AG09309 (cell line): Measurements from ENCODE around the gene DSE.

Experiments used
- DNase-seq: peaks from one replicate; pipeline ENCODE4 v3.0.0-alpha.2; 2010; ENCODE audit warnings: low read depth
- H3K4me3 ChIP-seq: 2 replicates; pipeline ENCODE4 v1.5.1; 2011; ENCODE audit warnings: mild to moderate bottlenecking, low read depth, low read length, moderate library complexity; ENCODE audit not compliant: control insufficient read depth
- TF ChIP-seq, protein P1 (sequence below): IDR thresholded peaks from 2 replicates; pipeline ENCODE4 v1.5.1; 2011; ENCODE audit warnings: mild to moderate bottlenecking, low read depth, low read length, inconsistent platforms; ENCODE audit not compliant: insufficient read depth, control insufficient read depth; ENCODE audit errors: missing control alignments

Gene DSE

DNA sequence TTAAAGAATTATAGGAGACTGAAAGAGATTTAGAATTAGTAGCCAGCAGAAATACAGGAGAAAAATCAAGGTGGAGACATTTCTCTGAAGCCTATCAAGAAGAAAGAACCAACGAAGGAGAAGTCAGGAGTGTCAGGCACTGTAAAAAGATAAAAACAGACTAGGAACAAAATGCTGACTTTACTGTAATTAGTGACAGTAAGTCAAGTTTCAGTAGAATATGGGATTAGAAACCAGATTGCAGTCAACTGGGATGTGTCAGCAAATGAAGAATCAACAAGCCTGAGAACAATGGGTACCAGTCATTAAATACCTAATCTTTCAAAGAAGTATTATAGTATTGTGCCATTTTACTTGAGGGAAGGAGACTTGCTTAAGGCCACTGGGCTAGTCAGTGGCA lies 112.0 kb downstream of the DSE start:
- no peak for DNase-seq
- TF ChIP-seq, protein P1, sequence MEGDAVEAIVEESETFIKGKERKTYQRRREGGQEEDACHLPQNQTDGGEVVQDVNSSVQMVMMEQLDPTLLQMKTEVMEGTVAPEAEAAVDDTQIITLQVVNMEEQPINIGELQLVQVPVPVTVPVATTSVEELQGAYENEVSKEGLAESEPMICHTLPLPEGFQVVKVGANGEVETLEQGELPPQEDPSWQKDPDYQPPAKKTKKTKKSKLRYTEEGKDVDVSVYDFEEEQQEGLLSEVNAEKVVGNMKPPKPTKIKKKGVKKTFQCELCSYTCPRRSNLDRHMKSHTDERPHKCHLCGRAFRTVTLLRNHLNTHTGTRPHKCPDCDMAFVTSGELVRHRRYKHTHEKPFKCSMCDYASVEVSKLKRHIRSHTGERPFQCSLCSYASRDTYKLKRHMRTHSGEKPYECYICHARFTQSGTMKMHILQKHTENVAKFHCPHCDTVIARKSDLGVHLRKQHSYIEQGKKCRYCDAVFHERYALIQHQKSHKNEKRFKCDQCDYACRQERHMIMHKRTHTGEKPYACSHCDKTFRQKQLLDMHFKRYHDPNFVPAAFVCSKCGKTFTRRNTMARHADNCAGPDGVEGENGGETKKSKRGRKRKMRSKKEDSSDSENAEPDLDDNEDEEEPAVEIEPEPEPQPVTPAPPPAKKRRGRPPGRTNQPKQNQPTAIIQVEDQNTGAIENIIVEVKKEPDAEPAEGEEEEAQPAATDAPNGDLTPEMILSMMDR = no peak
- H3K4me3 ChIP-seq = no peak overlapping the region

DNA sequence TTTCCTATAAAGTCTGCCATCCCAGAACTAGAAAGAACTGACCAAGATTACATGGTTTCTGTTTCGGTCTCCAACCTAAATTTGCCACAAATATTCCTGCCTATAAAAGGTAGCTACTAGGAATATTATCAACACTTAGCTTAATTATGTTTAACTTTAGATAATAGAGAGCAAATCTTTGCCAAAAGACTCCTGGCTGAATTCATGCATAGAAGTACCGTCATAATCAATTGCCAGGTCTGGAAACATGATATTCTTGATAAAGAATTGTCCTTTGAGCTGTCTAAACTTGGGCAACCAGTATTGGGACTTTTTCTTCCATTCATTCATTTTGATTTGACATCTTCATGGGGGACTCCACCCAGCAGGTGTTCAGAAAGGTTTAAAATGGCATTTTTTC lies 112.9 kb downstream of the DSE start:
- no peak overlapping the region for H3K4me3 ChIP-seq
- TF ChIP-seq, protein P1 = no peak
- DNase-seq = no peak

DNA sequence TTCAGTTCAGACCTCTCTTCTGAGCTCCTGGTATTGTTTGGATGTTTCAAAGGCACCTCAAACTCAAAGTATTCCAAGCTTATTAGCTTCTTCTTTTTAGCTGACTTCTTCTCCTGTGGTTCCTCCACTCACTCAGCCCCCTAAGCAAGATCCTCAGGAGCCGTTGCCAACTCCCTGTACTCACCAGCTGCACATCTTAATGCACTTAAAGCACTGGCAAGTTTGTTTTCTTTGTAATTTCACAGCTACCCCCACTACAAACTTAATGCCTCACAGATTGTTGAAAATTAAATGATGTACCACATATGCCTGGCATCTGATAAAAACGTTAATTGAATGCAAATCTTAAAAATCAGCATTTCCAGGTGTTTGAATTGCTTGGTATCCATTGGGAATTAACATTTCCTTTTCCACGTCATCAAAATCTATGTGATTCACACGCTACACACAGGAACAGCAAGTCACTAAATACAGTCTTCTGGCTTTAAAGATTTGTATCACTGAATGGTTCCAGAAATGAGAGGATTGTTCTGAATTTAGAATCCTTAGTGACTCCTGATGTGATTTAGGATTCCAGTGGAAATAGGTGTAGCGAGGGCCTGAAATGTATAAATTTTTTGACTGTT lies 114.9 kb downstream of the DSE start:
- DNase-seq = no peak
- TF ChIP-seq, protein P1 = no peak
- no peak overlapping the region for H3K4me3 ChIP-seq

DNA sequence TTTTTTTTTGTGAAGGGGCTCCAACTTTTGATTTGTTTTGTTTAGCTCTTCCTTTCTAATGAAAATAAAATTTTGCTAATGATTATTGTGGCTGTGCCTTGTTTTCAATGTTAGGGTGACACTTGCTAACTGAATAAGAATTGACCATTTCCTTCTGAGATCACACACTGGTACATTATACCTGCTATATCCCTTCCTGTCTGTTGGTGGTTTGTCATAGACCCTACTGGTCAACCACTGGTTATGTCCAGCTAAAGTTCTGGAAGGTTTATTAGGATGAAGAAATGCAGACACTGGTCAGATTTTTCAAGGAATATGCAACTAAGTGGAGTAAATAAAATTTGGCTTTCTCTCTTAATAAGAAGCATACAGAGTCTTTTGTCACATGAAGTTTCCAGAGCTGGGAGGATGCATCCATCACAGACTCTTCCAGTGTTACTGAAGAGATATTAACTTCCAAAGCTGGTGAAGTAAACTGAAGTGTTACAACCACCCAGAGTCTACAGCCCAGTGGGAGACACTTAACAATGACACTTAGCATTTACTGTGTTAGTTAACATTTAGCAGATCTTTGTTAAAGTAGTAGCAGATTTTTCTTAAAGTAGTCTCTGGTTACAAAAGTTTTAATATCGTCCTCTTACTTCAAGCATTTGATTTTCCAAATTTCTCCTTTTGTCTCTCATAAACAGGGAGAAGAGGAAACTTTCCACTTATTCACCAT lies 121.0 kb downstream of the DSE start:
- DNase-seq = no peak
- H3K4me3 ChIP-seq = no peak overlapping the region
- TF ChIP-seq, protein P1 = no peak

DNA sequence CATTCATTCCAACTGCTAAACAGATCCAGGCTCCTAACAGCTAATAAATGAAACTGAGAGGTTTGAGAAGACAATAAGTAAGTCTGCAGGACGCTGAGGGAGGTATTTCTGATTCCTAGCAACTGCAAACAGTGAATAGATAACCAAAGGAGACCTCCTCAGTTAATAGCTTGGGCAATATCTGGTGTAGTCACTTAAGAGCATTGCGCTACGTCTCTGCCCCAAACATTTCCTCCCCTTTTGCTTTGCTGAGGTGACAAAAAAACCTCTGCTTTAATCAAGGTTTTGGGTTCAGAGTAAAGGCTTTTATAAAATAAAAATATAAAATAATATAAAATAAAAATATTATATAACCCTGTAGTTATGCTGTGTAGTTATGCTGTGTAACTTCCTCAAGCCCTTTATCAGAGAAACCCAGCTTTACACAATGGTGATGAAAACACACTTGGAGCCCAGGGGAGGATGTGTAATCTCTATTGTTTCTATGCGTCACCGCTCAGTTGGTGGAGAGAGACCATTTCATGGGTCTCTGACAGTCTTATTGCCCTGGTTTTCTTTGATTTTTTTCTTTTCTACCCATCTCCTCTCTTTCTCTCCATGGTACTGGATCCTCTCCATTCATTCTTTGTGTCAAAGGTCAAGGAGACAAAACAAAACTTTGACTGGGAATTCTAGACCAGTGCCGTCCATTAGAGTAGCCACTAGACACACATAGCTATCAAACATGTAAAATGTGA lies 121.8 kb downstream of the DSE start:
- DNase-seq = no peak
- H3K4me3 ChIP-seq = no peak overlapping the region
- TF ChIP-seq, protein P1 = no peak
